ENCODE data around the gene MTG2. TPM values are rescaled to one million over a fixed set of nuclear protein-coding genes. Genes with fewer than 3 reads are reported as not detected.

Gene MTG2
- total RNA-seq, 2 donors from 2014 or later: 19.8 to 23.8 TPM

Other genes starting within 250 kb of the MTG2 start
- 10 to 100 TPM in 1 of 2 donors, 1 to 10 TPM in 1; 8.8 to 11.4 TPM for gene TAF4, start 117.1 kb upstream of the MTG2 start, total RNA-seq
- 10 to 100 TPM; 24.4 to 26.3 TPM for gene LSM14B, start 60.6 kb upstream of the MTG2 start, total RNA-seq
- gene PSMA7, start 39.6 kb upstream of the MTG2 start, total RNA-seq: 100 to 1,000 TPM; 179 to 194 TPM
- gene SS18L1, start 39.3 kb upstream of the MTG2 start, total RNA-seq: 10 to 100 TPM in 1 of 2 donors, 1 to 10 TPM in 1; 9.7 to 10.3 TPM
- not detected for gene HRH3, start 37.2 kb downstream of the MTG2 start, total RNA-seq
- gene OSBPL2, start 55.5 kb downstream of the MTG2 start, total RNA-seq: 10 to 100 TPM; 31.8 to 34.7 TPM
- gene ADRM1, start 120.0 kb downstream of the MTG2 start, total RNA-seq: 10 to 100 TPM; 60.9 to 70.3 TPM
- gene LAMA5, start 184.3 kb downstream of the MTG2 start, total RNA-seq: 100 to 1,000 TPM; 131 to 183 TPM
- 1,000 to 10,000 TPM; 1,227 to 1,253 TPM for gene RPS21, start 204.1 kb downstream of the MTG2 start, total RNA-seq
- gene CABLES2, start 224.3 kb downstream of the MTG2 start, total RNA-seq: 1 to 10 TPM; 3.4 to 3.8 TPM
- not detected for gene RBBP8NL, start 244.5 kb downstream of the MTG2 start, total RNA-seq

Data from posterior vena cava (tissue), 2 donors.